A673 (cell line): ENCODE results near the gene BTBD7. TPM values are rescaled to one million over a fixed set of nuclear protein-coding genes. Genes with fewer than 3 reads are reported as not detected.

Experiments
- BruUV-seq: library from RNA; stranded (reverse); fragments of 400-500 nt; replicated peaks from 2 replicates; lab custom pipeline; 2021; lab: Mats Ljungman, UMichigan
- CTCF ChIA-PET: fragments of 300-600 bp; sonication (Branson Sonifier 250); formaldehyde crosslinking; loops from one replicate; lab custom pipeline; 2022; ENCODE audit warnings: antibody characterized with exemption; lab: Charles Lee
- POLR2A ChIA-PET: fragments of 300-600 bp; sonication (Branson Sonifier 250); formaldehyde crosslinking; loops from one replicate; lab custom pipeline; 2022; ENCODE audit warnings: antibody characterized with exemption; ENCODE audit not compliant: low non-redundant PET; lab: Charles Lee
- DNase-seq: peaks from one replicate; pipeline ENCODE4 v3.0.0-alpha.2; 2015; ENCODE audit warnings: low spot score
- H3K27ac ChIP-seq: fragments of 200-600 bp; sonication (generic); 2 replicates; pipeline ENCODE4 v1.5.1; 2016; ENCODE audit warnings: mixed run types, low read depth, mild to moderate bottlenecking, mixed read lengths, antibody characterized with exemption, low read length; ENCODE audit not compliant: poor library complexity, severe bottlenecking
- H3K27me3 ChIP-seq: fragments of 200-600 bp; sonication (generic); replicated peaks from 2 replicates; pipeline ENCODE4 v1.6.1; 2017; ENCODE audit warnings: mixed run types, low read depth, mild to moderate bottlenecking, mixed read lengths, antibody characterized with exemption, low read length; ENCODE audit not compliant: insufficient read depth, poor library complexity
- H3K36me3 ChIP-seq: fragments of 200-600 bp; sonication (generic); 2 replicates; pipeline ENCODE4 v1.6.1; 2016; ENCODE audit warnings: mixed run types, mild to moderate bottlenecking, mixed read lengths, antibody characterized with exemption, low read length; ENCODE audit not compliant: insufficient read depth, poor library complexity, severe bottlenecking
- H3K4me1 ChIP-seq: fragments of 200-600 bp; sonication (generic); 2 replicates; pipeline ENCODE4 v1.6.1; 2017; ENCODE audit warnings: mixed run types, mild to moderate bottlenecking, mixed read lengths, antibody characterized with exemption, low read length; ENCODE audit not compliant: insufficient read depth, poor library complexity, severe bottlenecking
- H3K4me3 ChIP-seq: fragments of 200-600 bp; sonication (generic); 2 replicates; pipeline ENCODE4 v1.5.1; 2016; ENCODE audit warnings: low read depth, mixed run types, mild to moderate bottlenecking, mixed read lengths, low read length; ENCODE audit not compliant: poor library complexity, severe bottlenecking
- H3K9me3 ChIP-seq: fragments of 200-600 bp; sonication (generic); 2 replicates; pipeline ENCODE4 v1.6.1; 2016; ENCODE audit warnings: mixed run types, low read depth, mild to moderate bottlenecking, mixed read lengths, antibody characterized with exemption, low read length; ENCODE audit not compliant: poor library complexity, severe bottlenecking
- EZH2 ChIP-seq: fragments of 200-600 bp; sonication (generic); IDR thresholded peaks from 2 replicates; pipeline ENCODE4 v1.6.1; 2017; ENCODE audit warnings: borderline replicate concordance, low read depth, mild to moderate bottlenecking, mixed read lengths, antibody characterized with exemption, low read length; ENCODE audit not compliant: poor library complexity, severe bottlenecking
- intact Hi-C: fragments of 100-400 bp; cut with micrococcal nuclease; formaldehyde crosslinking; loops from one replicate; pipeline ENCODE4 v1.10.0; 2022; ENCODE audit not compliant: unreplicated experiment
- total RNA-seq: library from RNA; stranded (reverse); gene quantifications from 2 replicates; pipeline ENCODE4 v1.2.3, GENCODE V29; 2021
- TF ChIP-seq, protein P1 (sequence below): fragments of 300-800, 200-600 bp; sonication (generic); conservative IDR thresholded peaks from 2 replicates; pipeline ENCODE4 v1.5.1; 2017; ENCODE audit warnings: low read depth, mild to moderate bottlenecking, antibody characterized with exemption, low read length, moderate library complexity, mixed read lengths

The BTBD7 gene
- total RNA-seq, 1 experiment from 2014 or later = 60.9 TPM

DNA sequence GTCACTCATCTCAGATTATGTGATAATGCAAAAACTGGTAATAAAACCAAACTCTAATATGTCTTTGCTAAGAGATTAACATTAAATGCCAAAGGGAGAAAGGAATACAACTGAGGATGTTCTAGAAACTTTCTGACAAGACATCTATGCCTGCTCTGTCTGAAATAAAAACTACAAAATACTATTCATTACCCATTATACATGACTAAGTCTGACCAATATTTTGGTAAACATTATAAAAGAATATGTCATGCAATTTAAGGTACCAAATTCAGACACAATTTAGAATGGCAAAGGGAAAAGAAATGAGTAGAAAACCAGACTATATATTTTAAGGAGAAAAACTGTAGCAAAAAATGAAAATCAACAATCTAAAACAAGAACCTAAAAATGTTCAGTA lies 86.3 kb downstream of the BTBD7 start:
- H3K9me3 ChIP-seq = no peaks in the 10 kb centered on the region
- POLR2A ChIA-PET = no interaction called here
- CTCF ChIA-PET = no interaction called here
- DNase-seq = no peak
- TF ChIP-seq, protein P1, sequence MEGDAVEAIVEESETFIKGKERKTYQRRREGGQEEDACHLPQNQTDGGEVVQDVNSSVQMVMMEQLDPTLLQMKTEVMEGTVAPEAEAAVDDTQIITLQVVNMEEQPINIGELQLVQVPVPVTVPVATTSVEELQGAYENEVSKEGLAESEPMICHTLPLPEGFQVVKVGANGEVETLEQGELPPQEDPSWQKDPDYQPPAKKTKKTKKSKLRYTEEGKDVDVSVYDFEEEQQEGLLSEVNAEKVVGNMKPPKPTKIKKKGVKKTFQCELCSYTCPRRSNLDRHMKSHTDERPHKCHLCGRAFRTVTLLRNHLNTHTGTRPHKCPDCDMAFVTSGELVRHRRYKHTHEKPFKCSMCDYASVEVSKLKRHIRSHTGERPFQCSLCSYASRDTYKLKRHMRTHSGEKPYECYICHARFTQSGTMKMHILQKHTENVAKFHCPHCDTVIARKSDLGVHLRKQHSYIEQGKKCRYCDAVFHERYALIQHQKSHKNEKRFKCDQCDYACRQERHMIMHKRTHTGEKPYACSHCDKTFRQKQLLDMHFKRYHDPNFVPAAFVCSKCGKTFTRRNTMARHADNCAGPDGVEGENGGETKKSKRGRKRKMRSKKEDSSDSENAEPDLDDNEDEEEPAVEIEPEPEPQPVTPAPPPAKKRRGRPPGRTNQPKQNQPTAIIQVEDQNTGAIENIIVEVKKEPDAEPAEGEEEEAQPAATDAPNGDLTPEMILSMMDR = no peak
- TF ChIP-seq EZH2 = no peak
- no peak overlapping the region for H3K4me3 ChIP-seq
- H3K27ac ChIP-seq = no peak overlapping the region
- H3K27me3 ChIP-seq = no peaks in the 10 kb centered on the region
- intact Hi-C loops = no loop called here
- no TSS peak for BruUV-seq
- peaks cover 26% of the 10 kb centered on the region for H3K36me3 ChIP-seq
- H3K4me1 ChIP-seq = no peaks in the 10 kb centered on the region

DNA sequence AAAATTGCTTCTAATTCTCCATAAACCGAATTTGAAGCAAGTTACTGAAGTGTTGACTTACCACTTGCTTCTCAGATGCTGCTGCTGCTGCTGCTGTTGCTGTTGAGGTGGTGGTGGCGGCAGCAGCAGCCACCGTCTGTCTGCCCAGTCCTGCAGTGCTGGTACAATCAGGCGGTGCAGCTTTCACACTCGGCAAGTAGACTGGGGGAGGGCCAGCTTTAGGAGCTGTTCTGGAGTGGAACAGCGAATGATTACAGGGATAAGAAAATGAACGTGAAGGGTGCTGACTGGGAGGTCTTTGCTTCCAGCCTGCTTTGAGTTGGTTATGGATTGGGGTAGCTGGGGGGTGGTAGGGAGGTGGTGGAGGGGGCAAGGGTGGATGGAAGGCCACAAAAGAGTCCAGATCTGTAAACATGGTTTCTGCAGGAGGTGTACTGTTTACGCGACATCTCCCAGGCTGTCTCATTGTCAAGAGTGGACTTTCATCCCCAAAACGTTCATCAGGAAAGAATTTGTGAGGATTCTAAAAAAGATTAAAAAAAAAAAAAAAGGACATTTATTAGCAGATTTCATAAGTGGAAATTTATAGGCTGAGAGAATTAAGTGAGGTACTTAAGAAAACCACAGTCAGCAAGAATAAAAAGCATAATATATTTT lies 86.9 kb downstream of the BTBD7 start:
- Histone ChIP-seq H3K36me3 (peaks cover 26% of the 10 kb centered on the region), H3K9me3 (no peaks in the 10 kb centered on the region), H3K4me3 (no peak overlapping the region), H3K27me3 (no peaks in the 10 kb centered on the region), H3K27ac (no peak overlapping the region), H3K4me1 (no peaks in the 10 kb centered on the region)
- DNase-seq = no peak
- TF ChIP-seq EZH2 = no peak
- intact Hi-C loops = no loop called here
- CTCF ChIA-PET = no interaction called here
- POLR2A ChIA-PET = no interaction called here
- no TSS peak for BruUV-seq

DNA sequence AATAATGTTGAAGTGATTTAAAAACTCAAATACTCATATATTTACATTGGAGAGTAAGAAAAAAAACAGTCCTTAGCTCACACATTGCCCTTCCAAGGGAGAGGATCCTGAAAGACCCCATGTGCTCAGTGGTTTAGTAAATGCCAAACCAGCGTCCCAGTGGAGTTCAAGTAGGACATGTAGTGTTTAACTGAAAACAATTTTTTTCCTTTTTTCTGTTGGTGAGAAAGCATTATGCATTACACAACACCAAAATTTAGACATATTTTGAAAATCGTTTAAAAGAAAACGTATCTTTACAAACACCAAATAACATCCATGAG lies 92.2 kb downstream of the BTBD7 start:
- CTCF ChIA-PET = no interaction called here
- BruUV-seq = no TSS peak

More for the DNA sequence above, 92.2 kb downstream of the BTBD7 start:
- Histone ChIP-seq H3K9me3 (no peaks in the 10 kb centered on the region), H3K36me3 (peaks cover 19% of the 10 kb centered on the region), H3K4me3 (no peak overlapping the region), H3K27me3 (no peaks in the 10 kb centered on the region), H3K4me1 (no peaks in the 10 kb centered on the region), H3K27ac (no peak overlapping the region)
- no peak for DNase-seq
- POLR2A ChIA-PET = no interaction called here
- intact Hi-C loops = no loop called here
- TF ChIP-seq, protein P1 = no peak
- no peak for TF ChIP-seq EZH2
